ENCODE results near the gene SNX32. TPM values are rescaled to one million over a fixed set of nuclear protein-coding genes. Genes with fewer than 3 reads are reported as not detected.
A peak's percentile ranks its signal among the peaks of the same experiment; 100 is the strongest.

The SNX32 gene
- total RNA-seq, 1 experiment from 2014 or later: not detected

DNA sequence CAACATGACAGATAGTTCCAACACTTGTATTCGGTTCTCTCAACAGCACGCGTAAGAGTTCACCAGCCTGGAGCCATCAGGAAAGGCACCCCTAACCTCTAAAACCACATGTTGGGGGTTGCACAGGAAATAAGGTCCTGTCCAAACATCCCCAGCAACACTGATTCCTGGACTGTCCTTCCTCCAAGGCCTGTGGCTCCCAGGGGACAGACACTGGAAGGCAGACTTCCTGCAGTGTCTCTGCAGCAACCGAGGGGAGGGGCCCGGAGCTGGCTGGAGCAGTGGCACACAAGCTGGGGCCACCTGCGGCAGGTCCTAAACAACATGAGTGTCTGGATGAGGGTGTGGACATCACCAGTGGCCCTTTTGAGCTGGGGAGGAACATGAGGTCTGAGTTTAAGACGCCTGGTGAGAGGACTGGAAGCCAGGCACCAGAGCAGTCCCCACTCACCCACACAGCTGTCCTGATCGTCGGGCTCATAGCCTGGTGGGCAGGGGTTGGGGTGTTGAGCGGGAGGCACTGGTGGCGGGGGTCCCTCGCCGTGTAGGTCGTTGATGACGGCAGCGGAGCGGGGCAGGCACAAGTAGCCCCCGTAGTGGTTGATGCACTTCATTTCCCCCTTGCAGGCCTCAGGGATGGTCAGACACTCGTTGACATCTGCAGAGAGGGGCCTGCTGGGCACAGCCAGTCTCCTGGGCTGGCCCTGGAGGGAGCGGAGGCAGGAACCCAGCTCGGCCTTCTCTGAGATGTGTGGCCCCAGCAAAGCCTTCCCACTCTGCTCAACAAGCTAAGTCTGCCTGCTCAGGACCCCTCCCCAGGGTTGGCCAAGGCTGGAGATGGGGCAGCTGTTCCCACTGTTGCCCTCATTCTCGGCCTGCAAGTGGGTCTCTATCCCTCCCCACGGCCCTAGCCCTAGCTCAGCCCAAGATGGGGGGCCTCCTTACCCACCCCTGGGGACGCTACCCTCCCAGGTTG is 37.2 kb downstream of the SNX32 start:
- intact Hi-C loops (cut with micrococcal nuclease; ENCODE audit: unreplicated experiment) (no loop called here), in situ Hi-C loops (cut with HindIII; ENCODE audit: low pct_unique_long_range_greater_than_20kb, low sequenced_read_pairs) (no loop called here)
- Histone ChIP-seq H3K4me3 (ENCODE audit: low read depth in 2 of 2, low read length in 2 of 2) (no peak overlapping the region), H3K9me3 (ENCODE audit: control insufficient read depth, insufficient read depth, low read depth, low read length) (no peaks in the 10 kb centered on the region), H3K27me3 (ENCODE audit: control insufficient read depth, insufficient read depth, low read length) (no peaks in the 10 kb centered on the region), H3K4me1 (ENCODE audit: control insufficient read depth, insufficient read depth, low read length) (peaks cover 15% of the 10 kb centered on the region), H3K36me3 (ENCODE audit: control insufficient read depth, insufficient read depth, low read length) (no peaks in the 10 kb centered on the region), H3K27ac (ENCODE audit: low read length) (peak overlapping the region; percentile 60)
- no peak for ATAC-seq
- BruUV-seq (replicated peaks): no TSS peak
- CTCF ChIA-PET: interaction anchor here (0.6 to 1.9 kb wide), 5 partner anchors 11 to 118 kb away, joined by 3 to 10 read pairs (median 5); partner anchors contain the start of gene MUS81
- POLR2A ChIA-PET: interaction anchor here (1.4 to 2.1 kb wide), 3 partner anchors 10 to 18 kb away, joined by 5 to 9 read pairs (median 7); partner anchors contain the start of gene MUS81
- DNase-seq (ENCODE audit: low read depth, low spot score): no peak
- TF ChIP-seq SIN3A (IDR thresholded peaks at IDR 0.05; ENCODE audit: borderline replicate concordance, insufficient read depth, low read depth, low read length) (no peak), POLR2AphosphoS5 (IDR thresholded peaks at IDR 0.05; ENCODE audit: low read depth, low read length) (peak; percentile 34; the same call in 1 of the 2 replicates)

DNA sequence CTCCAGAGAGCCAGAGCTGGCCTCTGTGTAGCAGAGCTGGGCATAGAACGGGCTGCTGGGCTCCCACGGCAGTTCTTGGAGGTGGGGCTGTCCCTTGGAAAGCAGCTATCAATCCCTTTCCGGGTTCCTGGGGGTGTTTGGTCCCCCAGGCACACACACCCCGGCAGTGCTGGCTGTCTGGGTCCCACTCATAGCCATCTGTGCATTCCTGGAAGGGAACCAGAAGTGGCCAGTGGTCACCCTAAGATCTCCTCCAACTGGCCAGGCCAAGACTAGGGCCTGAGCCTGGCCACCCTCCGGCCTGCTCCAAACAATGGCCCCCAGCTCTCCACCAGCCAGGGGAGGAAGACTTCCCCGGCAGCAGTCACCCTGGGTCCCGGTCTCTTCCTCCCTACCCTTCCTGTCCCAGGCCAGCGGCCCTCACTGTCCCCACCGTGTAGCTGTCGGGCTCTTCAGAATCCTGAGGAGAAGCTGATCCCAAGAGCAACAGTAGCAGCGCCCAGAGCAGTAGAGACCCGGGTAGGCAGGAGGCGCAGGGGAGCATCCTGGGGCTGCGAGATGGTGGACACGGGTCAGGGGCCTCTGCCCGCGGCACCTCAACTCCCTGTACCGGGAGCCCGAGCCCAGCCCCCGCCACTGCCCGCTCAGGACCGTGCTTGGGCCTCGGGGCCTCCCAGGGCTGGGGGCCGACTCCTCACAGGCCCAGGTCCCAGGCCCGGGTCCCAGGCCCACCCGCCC is 38.2 kb downstream of the SNX32 start:
- ChIA-PET CTCF (interaction anchor here (0.7 to 1.6 kb wide), 4 partner anchors 12 to 184 kb away, joined by 3 to 6 read pairs (median 4); partner anchors contain the start of gene MUS81), POLR2A (interaction anchor here (0.5 to 1.4 kb wide), 3 partner anchors 19 to 1560 kb away, joined by 3 to 11 read pairs (median 5); no protein-coding TSS in a partner anchor)
- no TSS peak for BruUV-seq (replicated peaks)
- Histone ChIP-seq H3K9me3 (ENCODE audit: control insufficient read depth, insufficient read depth, low read depth, low read length) (no peaks in the 10 kb centered on the region), H3K36me3 (ENCODE audit: control insufficient read depth, insufficient read depth, low read length) (no peaks in the 10 kb centered on the region), H3K27ac (ENCODE audit: low read length) (peak overlapping the region; percentile 65), H3K27me3 (ENCODE audit: control insufficient read depth, insufficient read depth, low read length) (no peaks in the 10 kb centered on the region), H3K4me1 (ENCODE audit: control insufficient read depth, insufficient read depth, low read length) (peaks cover 12% of the 10 kb centered on the region), H3K4me3 (ENCODE audit: low read depth in 2 of 2, low read length in 2 of 2) (peak overlapping the region; percentile 16 to 57; a peak in 2 of 4 replicates)
- intact Hi-C loops (cut with micrococcal nuclease; ENCODE audit: unreplicated experiment) (no loop called here), in situ Hi-C loops (cut with HindIII; ENCODE audit: low pct_unique_long_range_greater_than_20kb, low sequenced_read_pairs) (no loop called here)
- ATAC-seq (peak; percentile 14), DNase-seq (ENCODE audit: low read depth, low spot score) (no peak)
- TF ChIP-seq, protein P1, sequence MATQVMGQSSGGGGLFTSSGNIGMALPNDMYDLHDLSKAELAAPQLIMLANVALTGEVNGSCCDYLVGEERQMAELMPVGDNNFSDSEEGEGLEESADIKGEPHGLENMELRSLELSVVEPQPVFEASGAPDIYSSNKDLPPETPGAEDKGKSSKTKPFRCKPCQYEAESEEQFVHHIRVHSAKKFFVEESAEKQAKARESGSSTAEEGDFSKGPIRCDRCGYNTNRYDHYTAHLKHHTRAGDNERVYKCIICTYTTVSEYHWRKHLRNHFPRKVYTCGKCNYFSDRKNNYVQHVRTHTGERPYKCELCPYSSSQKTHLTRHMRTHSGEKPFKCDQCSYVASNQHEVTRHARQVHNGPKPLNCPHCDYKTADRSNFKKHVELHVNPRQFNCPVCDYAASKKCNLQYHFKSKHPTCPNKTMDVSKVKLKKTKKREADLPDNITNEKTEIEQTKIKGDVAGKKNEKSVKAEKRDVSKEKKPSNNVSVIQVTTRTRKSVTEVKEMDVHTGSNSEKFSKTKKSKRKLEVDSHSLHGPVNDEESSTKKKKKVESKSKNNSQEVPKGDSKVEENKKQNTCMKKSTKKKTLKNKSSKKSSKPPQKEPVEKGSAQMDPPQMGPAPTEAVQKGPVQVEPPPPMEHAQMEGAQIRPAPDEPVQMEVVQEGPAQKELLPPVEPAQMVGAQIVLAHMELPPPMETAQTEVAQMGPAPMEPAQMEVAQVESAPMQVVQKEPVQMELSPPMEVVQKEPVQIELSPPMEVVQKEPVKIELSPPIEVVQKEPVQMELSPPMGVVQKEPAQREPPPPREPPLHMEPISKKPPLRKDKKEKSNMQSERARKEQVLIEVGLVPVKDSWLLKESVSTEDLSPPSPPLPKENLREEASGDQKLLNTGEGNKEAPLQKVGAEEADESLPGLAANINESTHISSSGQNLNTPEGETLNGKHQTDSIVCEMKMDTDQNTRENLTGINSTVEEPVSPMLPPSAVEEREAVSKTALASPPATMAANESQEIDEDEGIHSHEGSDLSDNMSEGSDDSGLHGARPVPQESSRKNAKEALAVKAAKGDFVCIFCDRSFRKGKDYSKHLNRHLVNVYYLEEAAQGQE (IDR thresholded peaks at IDR 0.05; ENCODE audit: insufficient read depth in 1 of 2, low read depth in 2 of 2, low read length in 1 of 2): no peak
- TF ChIP-seq TCF7L2 (IDR thresholded peaks at IDR 0.05; ENCODE audit: low read depth, low read length): no peak
- TF ChIP-seq SIN3A (IDR thresholded peaks at IDR 0.05; ENCODE audit: borderline replicate concordance, insufficient read depth, low read depth, low read length): no peak
- no peak for TF ChIP-seq POLR2AphosphoS5 (IDR thresholded peaks at IDR 0.05; ENCODE audit: low read depth, low read length)
- TF ChIP-seq, protein P2, sequence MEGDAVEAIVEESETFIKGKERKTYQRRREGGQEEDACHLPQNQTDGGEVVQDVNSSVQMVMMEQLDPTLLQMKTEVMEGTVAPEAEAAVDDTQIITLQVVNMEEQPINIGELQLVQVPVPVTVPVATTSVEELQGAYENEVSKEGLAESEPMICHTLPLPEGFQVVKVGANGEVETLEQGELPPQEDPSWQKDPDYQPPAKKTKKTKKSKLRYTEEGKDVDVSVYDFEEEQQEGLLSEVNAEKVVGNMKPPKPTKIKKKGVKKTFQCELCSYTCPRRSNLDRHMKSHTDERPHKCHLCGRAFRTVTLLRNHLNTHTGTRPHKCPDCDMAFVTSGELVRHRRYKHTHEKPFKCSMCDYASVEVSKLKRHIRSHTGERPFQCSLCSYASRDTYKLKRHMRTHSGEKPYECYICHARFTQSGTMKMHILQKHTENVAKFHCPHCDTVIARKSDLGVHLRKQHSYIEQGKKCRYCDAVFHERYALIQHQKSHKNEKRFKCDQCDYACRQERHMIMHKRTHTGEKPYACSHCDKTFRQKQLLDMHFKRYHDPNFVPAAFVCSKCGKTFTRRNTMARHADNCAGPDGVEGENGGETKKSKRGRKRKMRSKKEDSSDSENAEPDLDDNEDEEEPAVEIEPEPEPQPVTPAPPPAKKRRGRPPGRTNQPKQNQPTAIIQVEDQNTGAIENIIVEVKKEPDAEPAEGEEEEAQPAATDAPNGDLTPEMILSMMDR (IDR thresholded peaks at IDR 0.05): no peak

Measured in Panc1 (cell line).